Breast epithelium (tissue), 4 donors: ENCODE measurements around the gene GPR137B. TPM values are rescaled to one million over a fixed set of nuclear protein-coding genes. Genes with fewer than 3 reads are reported as not detected.

Experiments
- DNase-seq, 2 donors: peaks; one replicate each; pipeline ENCODE4 v3.0.0-alpha.2; 2019; ENCODE audit warnings: low spot score in 2 of 2
- H3K27ac ChIP-seq, 2 donors: fragments of 200-600 bp; sonication (generic) in 1 of 2; one replicate each; pipeline ENCODE4 v1.5.1; 2016 to 2019; ENCODE audit warnings: mild to moderate bottlenecking in 1 of 2
- H3K27me3 ChIP-seq, 2 donors: fragments of 200-600 bp; sonication (generic) in 1 of 2; one replicate each; pipeline versions ENCODE4 v1.5.1 to v1.6.0; 2017 to 2019; ENCODE audit warnings: control low read depth in 1 of 2, mild to moderate bottlenecking in 1 of 2
- H3K36me3 ChIP-seq: fragments of 200-600 bp; one replicate; pipeline ENCODE4 v1.5.1; 2019
- H3K4me1 ChIP-seq, 2 donors: fragments of 200-600 bp; sonication (generic); one replicate each; pipeline ENCODE4 v1.5.1; 2016 to 2019; ENCODE audit warnings: control low read depth in 1 of 2
- H3K4me3 ChIP-seq, 3 donors: fragments of 200-600 bp; sonication (generic); 1 replicate in 2 of 3; 2 replicates in 1 of 3; pipeline ENCODE4 v1.5.1; 2016 to 2019; ENCODE audit warnings: mild to moderate bottlenecking in 3 of 3, moderate library complexity in 2 of 3
- H3K9me3 ChIP-seq, 2 donors: fragments of 200-600 bp; sonication (generic) in 1 of 2; one replicate each; pipeline ENCODE4 v1.5.1; 2016 to 2019; ENCODE audit warnings: control low read depth in 1 of 2
- POLR2A ChIP-seq: fragments of 450-650 bp; IDR thresholded peaks from one replicate; pipeline ENCODE4 v1.6.1; 2016; ENCODE audit warnings: antibody characterized with exemption, mild to moderate bottlenecking, moderate library complexity
- POLR2AphosphoS5 ChIP-seq, 3 donors: sonication (generic); formaldehyde crosslinking; IDR thresholded peaks; one replicate each; pipeline ENCODE4 v1.6.1; 2017; ENCODE audit warnings: antibody characterized with exemption in 3 of 3
- intact Hi-C: fragments of 100-400 bp; cut with DNase I; formaldehyde crosslinking; loops from one replicate; pipeline ENCODE4 v1.15.1; 2023; ENCODE audit warnings: low total_unique reads
- total RNA-seq, 3 donors: library from RNA; depleted of rRNA; stranded (reverse); fragments of >200 nt; gene quantifications; one replicate each; pipeline ENCODE4 v1.1.0, GENCODE V29; 2016
- TF ChIP-seq, protein P1 (sequence below), 3 donors: fragments of 450-650 bp; IDR thresholded peaks; one replicate each; pipeline ENCODE4 v1.5.1; 2016 to 2017; ENCODE audit warnings: antibody characterized with exemption in 3 of 3, mild to moderate bottlenecking in 3 of 3, moderate library complexity in 3 of 3

GPR137B gene
- total RNA-seq, 3 donors from 2014 or later = 24.1 to 29.6 (median 25.6) TPM

- Histone ChIP-seq H3K27ac (no peak overlapping the region), H3K4me3 (no peak overlapping the region), H3K9me3 (no peaks in the 10 kb centered on the region), H3K4me1 (no peaks in the 10 kb centered on the region), H3K27me3 (no peaks in the 10 kb centered on the region), H3K36me3 (no peaks in the 10 kb centered on the region)
- intact Hi-C loops = no loop called here
- TF ChIP-seq POLR2AphosphoS5 (IDR thresholded peaks at IDR 0.05) (no peak), POLR2A (no peak)
- TF ChIP-seq, protein P1, sequence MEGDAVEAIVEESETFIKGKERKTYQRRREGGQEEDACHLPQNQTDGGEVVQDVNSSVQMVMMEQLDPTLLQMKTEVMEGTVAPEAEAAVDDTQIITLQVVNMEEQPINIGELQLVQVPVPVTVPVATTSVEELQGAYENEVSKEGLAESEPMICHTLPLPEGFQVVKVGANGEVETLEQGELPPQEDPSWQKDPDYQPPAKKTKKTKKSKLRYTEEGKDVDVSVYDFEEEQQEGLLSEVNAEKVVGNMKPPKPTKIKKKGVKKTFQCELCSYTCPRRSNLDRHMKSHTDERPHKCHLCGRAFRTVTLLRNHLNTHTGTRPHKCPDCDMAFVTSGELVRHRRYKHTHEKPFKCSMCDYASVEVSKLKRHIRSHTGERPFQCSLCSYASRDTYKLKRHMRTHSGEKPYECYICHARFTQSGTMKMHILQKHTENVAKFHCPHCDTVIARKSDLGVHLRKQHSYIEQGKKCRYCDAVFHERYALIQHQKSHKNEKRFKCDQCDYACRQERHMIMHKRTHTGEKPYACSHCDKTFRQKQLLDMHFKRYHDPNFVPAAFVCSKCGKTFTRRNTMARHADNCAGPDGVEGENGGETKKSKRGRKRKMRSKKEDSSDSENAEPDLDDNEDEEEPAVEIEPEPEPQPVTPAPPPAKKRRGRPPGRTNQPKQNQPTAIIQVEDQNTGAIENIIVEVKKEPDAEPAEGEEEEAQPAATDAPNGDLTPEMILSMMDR (IDR thresholded peaks at IDR 0.05) = no peak
- DNase-seq = no peak
Observed at GRCh38 chr1:236211815-236212214, 69.5 kb downstream of the GPR137B start.

GRCh38 chr1:236213534-236213933 lies 71.2 kb downstream of the GPR137B start:
- no peaks in the 10 kb centered on the region for H3K9me3 ChIP-seq
- TF ChIP-seq POLR2A = no peak
- TF ChIP-seq, protein P1 (IDR thresholded peaks at IDR 0.05) = no peak
- intact Hi-C loops = no loop called here
- no peak overlapping the region for H3K27ac ChIP-seq
- H3K4me3 ChIP-seq = no peak overlapping the region
- H3K4me1 ChIP-seq = no peaks in the 10 kb centered on the region
- no peaks in the 10 kb centered on the region for H3K27me3 ChIP-seq
- no peak for DNase-seq
- H3K36me3 ChIP-seq = no peaks in the 10 kb centered on the region

DNA sequence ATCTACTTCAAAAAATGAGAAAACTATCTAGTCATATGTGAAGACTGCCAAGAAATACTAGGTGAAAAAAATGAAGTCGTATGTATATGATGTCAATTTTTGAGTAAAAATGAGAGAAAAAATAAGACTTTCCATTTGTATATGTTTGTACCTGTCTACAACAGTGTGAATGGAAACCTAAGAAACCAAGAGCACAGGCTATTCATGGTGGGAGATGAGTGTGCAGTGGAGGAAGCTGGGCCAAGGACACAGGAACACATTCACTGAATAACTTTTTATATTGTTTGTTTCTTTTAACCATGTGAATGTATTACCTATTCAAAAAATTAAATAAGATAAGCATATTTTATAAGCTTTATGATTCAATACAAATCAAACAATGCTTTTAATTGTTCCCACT lies 72.4 kb downstream of the GPR137B start:
- Histone ChIP-seq H3K4me1 (no peaks in the 10 kb centered on the region), H3K27ac (no peak overlapping the region), H3K27me3 (no peaks in the 10 kb centered on the region), H3K9me3 (no peaks in the 10 kb centered on the region), H3K36me3 (no peaks in the 10 kb centered on the region), H3K4me3 (no peak overlapping the region)
- TF ChIP-seq, protein P1 (IDR thresholded peaks at IDR 0.05) = no peak
- no peak for DNase-seq
- intact Hi-C loops = no loop called here

DNA sequence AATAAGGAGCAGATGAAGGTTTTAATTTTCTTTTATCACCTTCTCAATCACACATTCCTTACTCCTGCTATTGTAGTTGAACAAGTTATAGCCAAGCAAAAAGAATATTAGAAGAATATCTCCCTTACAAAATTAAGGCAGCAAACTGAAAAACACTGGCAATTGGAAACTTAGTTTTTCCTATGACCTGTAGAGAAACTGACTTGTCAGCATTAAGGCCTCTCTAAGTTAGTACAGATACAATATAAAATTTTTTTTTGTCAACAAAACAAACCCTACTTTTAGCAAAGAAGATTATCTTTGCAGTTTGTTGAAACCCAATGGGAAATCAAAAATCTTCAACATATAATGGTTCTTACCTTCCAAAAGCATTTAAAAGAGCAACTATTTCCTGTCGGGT lies 78.1 kb downstream of the GPR137B start:
- H3K27ac ChIP-seq = no peak overlapping the region
- no peaks in the 10 kb centered on the region for H3K4me1 ChIP-seq
- H3K4me3 ChIP-seq = no peak overlapping the region
- no peaks in the 10 kb centered on the region for H3K9me3 ChIP-seq
- DNase-seq = no peak
- intact Hi-C loops = no loop called here
- H3K36me3 ChIP-seq = no peaks in the 10 kb centered on the region
- TF ChIP-seq POLR2A (no peak), POLR2AphosphoS5 (IDR thresholded peaks at IDR 0.05) (no peak)
- TF ChIP-seq, protein P1 (IDR thresholded peaks at IDR 0.05) = no peak
- no peaks in the 10 kb centered on the region for H3K27me3 ChIP-seq

DNA sequence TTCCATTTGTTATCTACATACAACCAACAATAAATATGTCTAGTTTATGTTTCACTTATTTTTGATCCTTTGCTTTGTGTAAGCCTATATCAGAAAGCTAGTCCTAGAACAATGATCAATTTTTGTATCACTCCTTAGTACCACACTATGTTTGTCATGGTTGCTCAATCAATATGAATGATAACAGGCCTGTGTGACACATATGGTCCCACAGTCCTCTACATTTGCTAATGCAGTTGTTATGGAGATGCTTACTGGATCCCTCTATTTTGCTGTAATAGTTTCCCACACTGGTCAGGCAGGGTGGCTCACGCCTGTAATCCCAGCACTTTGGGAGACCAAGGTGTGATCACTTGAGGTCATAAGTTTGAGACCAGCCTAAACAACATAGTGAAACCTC lies 80.3 kb downstream of the GPR137B start:
- Histone ChIP-seq H3K4me3 (no peak overlapping the region), H3K27me3 (no peaks in the 10 kb centered on the region), H3K36me3 (no peaks in the 10 kb centered on the region), H3K9me3 (no peaks in the 10 kb centered on the region), H3K4me1 (no peaks in the 10 kb centered on the region), H3K27ac (no peak overlapping the region)
- no peak for DNase-seq
- TF ChIP-seq POLR2AphosphoS5 (IDR thresholded peaks at IDR 0.05) = no peak
- TF ChIP-seq, protein P1 (IDR thresholded peaks at IDR 0.05) = no peak
- TF ChIP-seq POLR2A = no peak
- intact Hi-C loops = no loop called here
